NCI-H1092 (cell line): Measurements from ENCODE around the gene PRTFDC1.
A peak's percentile ranks its signal among the peaks of the same experiment; 100 is the strongest.
"Not testable (repeated sequence)": the region's sequence is repeated elsewhere in the genome, so short reads cannot be mapped to it uniquely, and the experiment has no call there.

ENCODE experiments used
- DNase-seq: peaks from one replicate; lab custom pipeline; 2025; lab: John Stamatoyannopoulos, UW

PRTFDC1 gene, protein sequence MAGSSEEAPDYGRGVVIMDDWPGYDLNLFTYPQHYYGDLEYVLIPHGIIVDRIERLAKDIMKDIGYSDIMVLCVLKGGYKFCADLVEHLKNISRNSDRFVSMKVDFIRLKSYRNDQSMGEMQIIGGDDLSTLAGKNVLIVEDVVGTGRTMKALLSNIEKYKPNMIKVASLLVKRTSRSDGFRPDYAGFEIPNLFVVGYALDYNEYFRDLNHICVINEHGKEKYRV

DNA sequence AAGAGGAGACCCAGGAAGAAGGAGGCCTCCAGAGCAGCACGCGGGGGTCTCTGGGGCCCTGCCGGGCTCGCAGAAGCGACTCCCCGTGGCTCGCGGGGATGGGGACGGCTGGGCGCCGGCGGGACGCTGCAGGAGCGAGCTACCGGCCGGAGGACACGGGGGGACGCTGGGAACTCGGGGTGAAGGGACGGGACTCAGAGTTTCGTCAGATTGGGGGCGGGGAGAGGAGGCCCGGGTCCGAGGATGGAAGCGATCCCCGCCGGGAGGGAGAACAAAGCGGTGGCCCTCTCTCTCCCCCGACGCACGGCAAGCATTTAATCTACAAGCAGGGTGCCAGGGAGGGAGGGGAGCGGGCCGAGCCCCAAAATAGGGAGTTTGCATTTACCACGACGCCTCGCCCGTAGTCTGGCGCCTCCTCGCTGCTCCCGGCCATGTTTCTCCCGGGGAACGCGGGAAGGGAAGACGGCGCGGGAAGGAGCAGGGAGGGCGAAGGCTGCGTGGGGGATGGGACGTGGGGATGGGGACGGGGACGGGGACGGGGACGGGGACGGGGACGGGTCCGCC lies at the start of gene PRTFDC1:
TSS of gene PRTFDC1 (minus strand) at position 464 of the 564 bp plus-strand sequence. CDS start at position 433, 31 bp downstream.
- peak; percentile 10 for DNase-seq

DNA sequence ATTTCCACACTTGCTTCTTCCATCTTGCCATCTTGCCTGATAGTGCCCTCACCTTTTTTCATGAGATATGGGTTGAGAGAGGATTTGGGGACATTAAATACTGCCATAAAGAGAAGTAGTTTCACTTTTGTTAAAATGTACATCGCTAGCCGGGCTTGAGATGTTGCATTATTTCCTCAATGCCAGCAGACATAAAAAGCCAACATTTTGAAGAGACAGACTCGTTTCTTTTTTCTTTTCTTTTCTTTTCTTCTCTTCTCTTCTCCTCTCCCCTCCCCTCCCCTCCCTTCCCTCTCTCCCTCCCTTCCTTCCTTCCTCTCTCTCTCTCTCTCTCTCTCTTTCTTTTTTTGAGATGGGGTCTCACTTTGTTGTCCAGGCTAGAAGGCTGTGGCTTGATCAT lies 45.6 kb upstream of the PRTFDC1 start:
- DNase-seq, result no peak

DNA sequence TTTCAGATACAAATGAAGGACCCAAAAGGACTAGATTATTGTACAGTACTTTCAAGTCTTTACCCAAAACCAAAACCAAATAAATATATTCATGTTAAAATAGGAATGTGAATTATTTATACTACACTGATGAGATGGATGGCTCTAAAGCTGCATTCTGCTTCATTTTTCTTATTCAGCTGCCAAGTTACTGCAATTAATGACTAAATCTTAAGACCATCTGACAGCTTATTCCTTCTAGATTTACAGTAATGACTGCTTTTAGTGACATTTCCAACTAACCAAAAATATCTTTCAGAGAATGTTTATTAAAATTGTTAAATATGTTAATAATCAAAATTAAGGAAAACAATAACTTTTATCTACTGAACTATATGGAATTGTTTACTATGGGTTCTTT lies 42.7 kb upstream of the PRTFDC1 start:
- DNase-seq, result no peak

DNA sequence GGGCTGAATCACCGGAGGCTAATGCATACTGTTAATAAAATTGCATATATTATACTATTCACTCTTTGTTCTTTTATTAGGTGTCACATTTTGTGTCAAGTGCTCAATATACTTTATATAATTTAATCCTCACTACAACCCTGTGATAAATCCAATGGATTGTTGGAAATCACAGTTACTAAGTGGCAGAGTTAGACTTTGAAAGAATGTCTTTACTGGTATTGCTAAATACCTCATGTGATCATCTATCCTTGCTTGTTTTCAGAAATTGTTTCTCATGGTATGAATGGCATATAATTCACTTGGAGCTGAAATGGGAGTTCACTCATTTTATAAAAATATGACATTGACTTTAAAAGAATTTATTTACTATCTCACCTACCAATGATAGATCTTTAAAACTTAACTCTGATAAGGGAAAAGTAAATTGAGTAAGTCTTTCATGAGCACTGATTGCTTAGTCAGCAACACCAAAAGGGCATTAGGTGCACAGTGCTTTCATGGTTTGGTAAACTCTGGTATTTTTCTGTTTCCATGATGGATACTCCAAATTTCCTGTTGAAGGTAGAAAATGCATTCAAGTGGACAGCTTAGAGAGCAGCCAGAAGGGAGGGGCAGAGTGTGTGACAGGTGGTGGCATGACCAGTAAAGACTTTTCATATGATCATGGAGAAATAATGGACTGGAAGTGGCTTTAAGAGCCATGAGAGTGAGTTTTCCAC lies 41.0 kb upstream of the PRTFDC1 start:
- DNase-seq, result no peak

DNA sequence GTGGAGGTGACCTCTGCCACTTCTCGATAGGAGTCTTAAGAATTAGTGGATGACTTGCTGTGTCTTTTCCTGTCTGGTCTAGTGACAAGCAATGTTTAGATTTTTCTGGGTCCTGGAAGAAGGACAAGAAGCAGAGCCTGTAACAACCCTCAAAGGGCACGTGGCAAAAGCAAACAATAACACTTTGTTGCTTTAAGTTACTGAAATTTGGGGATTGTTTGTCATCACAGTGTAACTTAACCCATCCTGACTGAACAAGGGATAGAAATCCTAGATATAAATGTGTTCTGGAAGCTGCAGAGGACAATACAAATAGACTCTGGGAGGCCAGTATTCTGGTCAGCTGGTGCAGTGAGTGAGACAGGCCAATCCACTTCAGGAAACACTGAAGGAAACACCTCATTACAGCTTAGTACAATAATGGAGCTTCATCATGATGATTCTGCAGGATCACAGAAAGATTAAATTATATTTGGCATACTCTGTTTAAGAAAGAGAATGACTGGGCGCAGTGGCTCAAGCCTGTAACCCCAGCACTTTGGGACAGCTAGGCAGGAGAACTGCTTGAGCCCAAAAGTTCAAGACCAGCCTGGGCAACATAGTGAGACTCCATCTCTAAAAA lies 40.2 kb upstream of the PRTFDC1 start:
- no peak for DNase-seq

DNA sequence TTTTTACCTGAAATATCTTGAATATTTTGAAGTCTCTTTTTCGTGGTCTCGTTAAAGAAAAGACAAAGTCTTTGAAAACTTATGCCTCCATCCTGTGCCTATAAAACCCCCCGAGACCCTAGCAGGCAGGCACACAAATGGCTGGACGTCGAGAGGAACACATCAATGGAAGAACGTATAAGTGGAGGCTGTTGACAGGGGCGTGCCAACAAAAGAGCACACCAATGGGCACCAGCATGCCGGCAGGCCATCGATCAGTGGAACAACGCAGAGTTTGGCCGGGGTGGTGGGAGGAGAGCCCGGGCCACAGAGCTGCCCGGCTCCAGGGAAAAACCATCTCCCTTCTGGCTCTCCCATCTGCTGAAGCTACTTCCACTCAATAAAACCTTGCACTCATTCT lies 38.9 kb upstream of the PRTFDC1 start:
- DNase-seq, result no peak

DNA sequence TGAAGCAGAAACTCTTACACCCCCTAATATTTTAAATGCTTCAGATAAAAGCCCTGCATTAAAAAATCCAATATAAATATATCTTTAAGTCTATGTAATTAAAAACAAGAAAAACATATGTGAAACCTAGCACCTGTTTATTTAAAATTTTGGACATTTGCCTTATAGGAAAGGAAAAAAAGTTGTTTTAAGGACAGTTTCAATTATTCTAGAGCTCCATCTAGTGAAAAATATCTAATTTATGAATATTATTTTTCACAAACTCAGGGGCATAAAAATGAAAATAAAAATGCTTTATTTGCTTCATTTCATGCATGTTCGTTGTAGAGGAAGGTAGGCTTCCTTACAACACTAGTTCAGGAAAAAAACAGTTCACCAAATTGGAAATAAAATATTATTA lies 37.5 kb upstream of the PRTFDC1 start:
- DNase-seq, result no peak

DNA sequence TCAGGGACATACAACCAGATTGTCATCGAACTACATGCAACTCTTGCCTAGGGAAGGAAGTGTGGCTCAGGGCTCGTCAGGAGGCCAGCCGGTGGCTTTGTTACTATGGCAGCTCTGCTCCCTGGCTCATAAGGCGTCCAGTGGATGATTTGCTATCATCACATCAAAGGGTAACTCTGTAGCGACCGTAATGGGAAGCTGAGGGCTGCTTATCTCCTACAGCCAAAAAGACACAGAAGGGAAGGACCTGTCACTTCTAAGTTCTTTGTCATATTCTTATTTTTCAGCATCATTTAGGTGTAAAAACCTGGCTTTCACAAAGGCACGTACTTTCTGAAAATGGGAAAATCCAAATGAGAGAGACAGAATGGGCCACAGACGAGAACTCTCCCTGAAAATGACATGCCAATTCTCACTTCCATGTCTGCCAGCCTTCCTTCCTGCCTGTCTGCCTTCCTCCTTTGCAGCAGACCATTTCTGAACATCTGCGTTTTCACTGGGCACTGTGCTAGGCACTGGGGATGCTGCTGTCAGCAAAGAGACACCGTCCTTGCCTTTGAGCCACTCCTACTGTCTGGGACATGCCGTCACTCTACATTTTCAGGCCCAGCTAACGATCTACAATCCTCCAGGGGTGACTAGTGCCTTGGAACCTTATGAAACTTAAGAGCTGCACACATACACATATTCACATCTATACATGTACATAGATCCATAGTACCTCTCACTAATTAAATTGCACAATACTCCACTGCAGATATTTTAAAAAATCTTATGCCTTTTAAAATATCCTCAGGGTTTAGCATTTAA lies 36.6 kb upstream of the PRTFDC1 start:
- no peak for DNase-seq

DNA sequence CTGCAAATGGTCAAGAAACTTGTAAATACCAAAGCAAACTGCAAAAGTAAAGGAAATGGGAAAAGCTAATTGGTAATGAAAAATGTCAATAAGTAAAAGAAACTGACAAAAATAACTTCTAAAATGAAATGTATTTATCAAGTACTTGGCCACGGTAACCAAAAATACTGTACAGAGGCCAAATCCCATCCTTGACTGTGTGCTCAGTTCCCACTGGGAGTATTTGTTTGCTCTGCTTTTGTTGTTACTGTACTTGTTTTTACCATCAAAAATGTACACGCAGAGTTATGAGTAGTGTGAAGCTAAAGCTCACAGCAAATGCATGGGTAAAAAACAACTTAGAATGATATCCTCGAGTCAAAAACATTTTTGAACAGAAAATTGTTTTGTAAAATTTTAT lies 32.5 kb upstream of the PRTFDC1 start:
- no peak for DNase-seq

DNA sequence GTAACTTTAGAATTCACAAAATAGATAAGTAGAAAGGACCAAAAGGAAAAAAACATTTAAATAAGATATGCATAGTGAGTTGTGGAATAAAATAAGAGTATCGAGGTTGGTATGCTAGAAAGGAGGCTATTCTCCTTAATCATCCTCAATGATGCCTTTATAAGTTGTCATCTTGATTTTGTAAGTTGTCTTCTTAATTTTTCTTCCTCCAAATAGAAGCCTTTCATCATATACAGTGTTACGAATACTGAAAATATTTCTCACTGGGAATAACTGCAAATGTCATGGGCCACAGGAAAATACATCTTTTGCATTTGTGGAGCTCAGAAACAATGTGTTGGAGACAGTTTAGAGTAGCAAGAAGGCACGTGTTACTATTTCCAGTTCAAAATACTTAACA lies 31.5 kb upstream of the PRTFDC1 start:
- no peak for DNase-seq

DNA sequence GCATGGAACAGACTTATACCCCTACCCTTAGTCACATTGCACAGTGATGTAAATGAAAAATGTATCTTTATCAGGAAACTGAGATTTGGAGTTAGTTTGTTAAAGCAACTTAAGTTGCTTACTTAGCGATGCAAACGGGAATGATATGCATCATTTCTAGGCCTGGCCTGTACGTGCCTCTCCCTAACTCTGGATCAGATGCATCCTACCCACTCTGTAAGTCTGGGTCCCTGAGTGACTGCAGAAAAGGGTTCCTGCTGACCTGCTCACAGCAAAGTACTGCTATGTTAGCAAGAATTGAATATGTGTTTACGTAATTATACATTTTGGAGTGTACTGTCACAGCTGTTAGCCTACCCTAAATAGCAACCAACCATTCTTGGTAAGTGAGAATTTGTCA lies 30.7 kb upstream of the PRTFDC1 start:
- DNase-seq, result no peak

DNA sequence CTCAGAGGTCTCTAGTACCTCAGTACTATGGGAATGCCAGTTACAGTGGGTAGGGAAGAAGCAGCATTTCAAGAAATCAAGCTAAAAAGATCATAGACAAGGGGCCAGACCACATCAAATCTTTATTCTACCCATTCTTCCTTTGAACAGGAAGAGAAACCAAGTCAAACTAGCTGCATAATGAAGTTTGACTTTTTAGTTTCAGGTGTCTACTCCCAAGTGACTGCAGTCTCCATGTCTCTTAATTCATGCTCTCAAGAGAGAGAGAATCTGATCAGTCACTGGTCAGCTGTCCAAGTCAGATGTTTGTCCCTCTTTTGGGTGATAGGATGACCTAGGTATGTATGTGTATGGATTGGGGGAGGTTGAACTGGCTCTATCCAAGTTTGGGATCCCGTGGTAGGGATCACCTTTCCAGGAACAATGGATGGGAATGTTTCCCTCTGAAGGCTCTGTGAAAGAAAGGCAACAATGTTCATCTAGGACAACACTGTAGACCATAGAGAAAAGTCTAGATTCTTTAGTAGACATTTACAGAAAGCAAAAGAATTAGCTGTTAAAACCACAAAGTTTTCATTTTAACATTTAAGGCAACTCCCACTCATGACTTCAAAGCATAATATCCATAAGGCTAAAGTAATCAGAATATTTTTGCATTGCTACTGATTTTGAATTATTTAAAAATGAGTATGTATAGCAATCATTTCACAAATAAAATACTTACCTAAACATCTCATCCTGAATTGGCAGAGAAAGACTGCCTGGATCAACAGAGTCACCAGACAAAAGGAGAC lies 30.1 kb upstream of the PRTFDC1 start:
- DNase-seq, result no peak

DNA sequence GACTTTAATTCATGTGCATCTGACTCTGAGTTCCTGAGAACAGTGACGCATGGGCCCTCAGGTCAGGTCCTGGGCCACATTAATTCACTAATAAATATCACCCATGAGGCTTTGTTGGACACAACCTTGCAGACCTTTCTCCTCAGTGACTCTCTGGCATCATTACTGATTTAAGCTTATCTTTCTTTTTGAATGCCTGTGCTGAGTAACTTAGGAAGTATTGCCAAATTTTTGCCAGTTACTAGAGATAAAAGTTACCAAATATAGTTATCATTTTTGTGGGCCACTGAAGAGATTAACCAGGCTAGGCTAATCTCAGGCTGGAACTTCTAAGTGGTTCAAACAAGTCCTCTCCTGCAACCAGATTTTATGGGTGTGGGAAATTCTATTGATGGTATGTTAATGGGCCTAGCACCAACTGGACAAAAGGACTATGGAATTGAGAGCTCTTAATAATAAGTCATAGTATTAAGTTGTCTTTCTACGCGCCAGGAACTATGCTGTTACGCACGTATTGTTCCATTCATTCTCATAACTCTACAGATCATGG lies 28.8 kb upstream of the PRTFDC1 start:
- no peak for DNase-seq

DNA sequence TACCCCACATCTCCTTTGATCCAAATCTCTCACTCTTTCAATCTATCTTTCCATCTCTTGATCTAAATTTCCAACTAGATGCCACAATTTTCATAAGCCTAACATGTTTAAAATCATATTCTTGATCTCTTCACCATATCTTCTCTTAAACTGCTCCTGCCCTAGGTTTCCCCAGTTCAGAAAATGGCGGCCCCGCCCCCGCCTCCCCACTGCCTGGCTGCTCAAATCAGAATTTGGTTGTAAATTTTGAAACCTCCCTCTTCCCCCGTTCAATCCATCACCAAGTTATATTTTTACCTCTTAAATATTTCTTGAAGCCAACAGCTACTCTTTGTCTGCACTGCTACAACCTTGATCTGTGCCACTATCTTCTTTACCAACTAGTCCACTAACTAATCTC lies 27.3 kb upstream of the PRTFDC1 start:
- no peak for DNase-seq

DNA sequence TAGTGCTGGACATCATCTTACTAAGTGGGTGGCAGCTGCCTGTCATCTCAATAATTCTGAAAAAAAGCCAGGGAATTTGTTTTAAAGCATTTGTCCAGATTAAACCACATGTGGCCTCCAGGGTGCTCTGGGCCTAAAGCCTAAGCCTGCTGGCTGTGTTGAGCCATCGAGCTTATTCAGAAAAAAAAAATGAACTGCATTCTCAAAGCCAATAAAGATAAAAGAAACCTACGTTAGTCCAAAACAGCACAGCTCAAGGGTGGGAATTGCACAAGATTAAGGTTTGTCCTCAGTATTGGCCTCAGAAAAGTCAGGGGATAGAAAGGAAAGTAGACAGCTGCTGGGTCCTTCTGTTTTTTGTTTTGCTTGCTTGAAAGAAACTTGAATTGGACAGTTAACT lies 22.6 kb upstream of the PRTFDC1 start:
- DNase-seq, result no peak

DNA sequence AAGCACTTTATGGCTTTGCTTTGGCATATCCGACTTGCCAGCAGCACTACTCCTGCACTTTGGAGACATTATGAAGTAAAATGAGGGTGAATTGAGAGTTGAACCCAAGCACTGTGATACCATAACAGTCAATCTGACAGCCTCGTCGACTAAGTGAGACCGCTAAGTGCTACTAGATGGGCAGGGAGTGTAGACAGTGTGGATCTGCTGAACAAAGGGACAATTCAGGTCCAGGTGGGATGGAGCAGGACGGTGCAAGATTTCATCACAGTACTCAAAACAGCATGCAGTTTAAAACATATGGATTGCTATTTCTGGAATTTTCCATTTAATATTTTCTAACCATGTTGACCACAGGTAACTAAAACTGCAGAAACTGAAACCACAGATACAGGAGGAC lies 20.8 kb upstream of the PRTFDC1 start:
- DNase-seq, result no peak

DNA sequence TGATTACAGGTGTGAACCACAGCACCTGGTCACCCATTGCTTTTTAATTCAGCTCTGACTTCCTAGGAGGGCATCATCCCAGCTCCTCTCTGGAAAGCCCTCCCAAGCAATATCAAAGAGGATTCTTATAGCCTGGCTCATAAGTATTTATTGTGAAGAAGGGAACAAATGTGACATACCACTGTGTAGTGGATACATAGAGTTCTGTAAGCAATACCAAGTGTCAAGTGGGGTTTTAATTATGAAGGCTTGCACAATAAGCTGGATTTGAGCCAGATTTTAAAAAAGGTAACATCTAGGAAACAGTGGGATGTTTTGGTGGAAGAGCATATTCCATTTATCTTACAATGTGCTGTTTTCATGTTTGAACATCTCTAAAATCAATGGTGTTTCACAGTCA lies 19.0 kb upstream of the PRTFDC1 start:
- no peak for DNase-seq

DNA sequence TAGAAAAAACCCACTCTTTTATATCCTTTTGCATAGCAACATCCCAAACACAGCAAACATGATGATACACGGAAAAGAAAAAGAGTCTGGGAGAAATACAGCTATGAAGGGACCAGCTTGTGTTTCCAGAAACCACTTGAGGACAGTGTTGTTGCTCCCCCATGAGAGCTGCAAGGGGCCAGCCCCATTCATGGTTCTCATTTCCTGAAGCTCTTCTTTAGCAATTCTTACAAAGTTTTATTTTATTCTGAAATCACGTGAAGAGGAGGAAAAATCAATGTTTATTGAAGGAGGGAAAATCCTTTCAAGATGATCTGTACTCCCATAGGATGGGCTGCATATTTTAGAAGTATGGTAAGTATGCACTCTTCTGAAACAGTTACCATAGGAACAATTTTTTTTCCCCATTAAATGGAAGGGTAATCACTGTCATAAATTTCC lies 17.5 kb upstream of the PRTFDC1 start:
- no peak for DNase-seq

DNA sequence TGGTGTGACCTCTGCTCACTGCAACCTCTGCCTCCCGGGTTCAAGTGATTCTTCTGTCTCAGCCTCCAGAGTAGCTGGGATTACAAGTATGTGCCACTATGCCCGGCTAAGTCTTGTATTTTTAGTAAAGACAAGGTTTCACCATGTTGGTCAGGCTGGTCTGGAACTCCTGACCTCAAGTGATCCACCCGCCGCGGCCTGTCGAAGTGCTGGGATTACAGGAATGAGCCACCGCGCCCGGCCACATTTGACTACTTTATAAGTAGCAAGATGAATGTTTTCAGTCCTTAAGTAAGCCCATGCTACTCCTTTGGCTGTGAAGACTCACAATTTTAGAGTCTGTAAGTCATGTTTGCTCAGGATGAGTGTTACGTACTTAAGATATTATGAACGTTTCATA lies 16.5 kb upstream of the PRTFDC1 start:
- DNase-seq, result not testable (repeated sequence)

DNA sequence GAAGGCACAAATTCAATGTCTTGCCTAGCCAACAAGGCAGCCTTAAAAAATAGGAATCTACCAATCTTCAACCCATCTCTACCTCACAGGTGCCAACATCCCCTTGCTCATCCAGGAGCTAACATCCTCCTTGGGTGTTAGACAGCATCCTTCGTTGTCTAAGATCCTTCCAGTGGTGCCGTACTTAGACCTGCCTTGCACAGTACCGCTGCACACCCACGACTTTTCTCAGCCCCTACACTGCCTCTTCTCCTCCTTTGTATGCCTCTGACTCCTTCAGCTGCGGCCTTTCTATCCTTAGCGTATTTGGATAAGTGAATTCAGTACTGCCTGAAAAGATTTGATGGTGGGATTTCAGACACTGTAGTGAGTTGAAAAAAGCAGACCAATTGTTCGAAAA lies 15.9 kb upstream of the PRTFDC1 start:
- no peak for DNase-seq

DNA sequence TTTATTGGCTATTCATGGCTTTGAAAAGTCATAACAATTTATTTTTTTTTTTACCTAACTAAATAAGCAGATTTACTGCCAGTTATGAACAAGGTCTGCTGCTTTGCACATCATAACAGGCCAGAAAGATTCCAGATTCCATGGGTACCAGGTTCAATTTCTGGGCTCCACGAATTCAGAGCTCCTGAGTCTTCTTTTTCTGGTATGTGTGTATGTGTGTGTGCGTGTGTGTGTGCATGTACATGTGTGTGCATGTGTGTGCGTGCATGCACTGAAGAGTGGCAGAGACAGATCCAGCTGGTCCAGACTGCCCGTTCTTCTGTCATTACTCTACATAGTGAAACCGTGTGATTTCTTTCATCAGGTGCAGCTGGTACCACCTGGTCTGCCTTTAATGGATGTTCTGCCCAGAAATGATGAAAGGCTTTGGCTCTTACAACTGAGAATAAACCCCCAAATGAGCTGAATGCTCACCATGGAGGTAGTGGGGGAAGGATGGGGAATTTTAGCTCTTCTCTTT lies 14.6 kb upstream of the PRTFDC1 start:
- no peak for DNase-seq
